Right renal cortex interstitium (tissue), 3 donors: ENCODE measurements around the gene EIF5B. TPM values are rescaled to one million over a fixed set of nuclear protein-coding genes. Genes with fewer than 3 reads are reported as not detected.
"Not testable (repeated sequence)": the region's sequence is repeated elsewhere in the genome, so short reads cannot be mapped to it uniquely, and the experiment has no call there.

Experiments used
- DNase-seq, 3 donors: peaks; one replicate each; pipeline ENCODE4 v3.0.0-alpha.2; 2013; ENCODE audit warnings: low read depth in 3 of 3, low spot score in 2 of 3
- polyA plus RNA-seq, 3 donors: library from polyadenylated mRNA; unstranded; fragments of 120-200 nt; gene quantifications; one replicate each; pipeline ENCODE4 v1.2.1, GENCODE V29; 2013; ENCODE audit not compliant: insufficient read length in 3 of 3

The EIF5B gene
- polyA plus RNA-seq, 3 donors: 70.0 to 80.8 (median 72.2) TPM

DNA sequence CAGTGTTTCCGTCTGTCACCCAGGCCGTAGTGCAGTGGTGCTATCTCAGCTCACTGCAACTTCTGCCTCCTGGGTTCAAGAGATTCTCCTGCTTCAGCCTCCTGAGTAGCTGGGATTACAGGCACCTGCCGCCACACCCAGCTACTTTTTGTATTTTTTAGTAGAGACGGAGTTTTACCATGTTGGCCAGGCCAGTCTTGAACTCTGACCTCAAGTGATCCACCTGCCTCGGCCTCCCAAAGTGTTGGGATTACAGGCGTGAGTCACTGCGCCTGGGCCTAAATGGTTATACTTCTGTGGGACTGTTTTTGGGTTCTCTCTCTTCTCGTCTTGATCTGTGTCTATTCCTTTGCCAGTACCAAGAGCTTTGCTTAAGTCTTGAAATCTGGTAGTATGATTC, 17.6 kb downstream of the EIF5B start:
- DNase-seq: not testable (repeated sequence)

DNA sequence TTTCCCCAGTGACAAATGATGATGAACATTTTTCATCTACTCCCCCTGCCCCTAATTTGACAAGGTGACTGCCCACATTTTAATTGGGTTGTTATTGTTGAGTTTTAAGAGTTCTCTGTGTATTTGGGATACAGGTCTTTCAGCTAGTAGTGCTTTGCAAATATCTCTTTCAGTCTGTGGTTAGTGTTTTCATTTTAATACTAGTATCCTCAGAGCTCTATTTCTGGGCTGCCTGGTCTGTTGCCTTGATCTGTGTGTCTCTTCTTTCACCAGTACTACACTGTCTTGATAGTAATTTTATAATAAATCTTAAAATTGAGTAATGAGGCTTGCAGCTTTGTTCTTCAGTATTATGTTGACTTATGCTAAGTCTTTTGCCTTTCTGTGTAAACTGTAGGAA, 19.7 kb downstream of the EIF5B start:
- no peak for DNase-seq

DNA sequence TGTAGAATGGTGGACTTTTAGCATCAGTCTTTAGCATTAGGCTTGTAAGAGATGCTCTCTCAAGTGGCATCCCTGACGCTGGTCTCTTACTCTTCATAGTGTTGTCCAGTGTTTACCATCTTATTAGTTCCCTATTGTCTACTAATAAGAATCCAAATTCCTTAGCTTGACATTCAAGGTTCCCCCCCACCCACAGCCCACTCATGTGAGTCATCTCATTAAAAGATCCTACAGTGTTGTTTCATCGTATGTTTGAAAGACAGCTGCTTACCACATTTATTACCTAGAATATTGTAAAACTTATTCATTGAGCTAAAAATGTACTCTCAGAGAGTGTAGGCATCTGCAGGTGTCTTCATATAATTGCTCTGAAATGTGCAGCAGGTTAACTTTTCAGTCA, 28.5 kb downstream of the EIF5B start:
- DNase-seq: no peak

DNA sequence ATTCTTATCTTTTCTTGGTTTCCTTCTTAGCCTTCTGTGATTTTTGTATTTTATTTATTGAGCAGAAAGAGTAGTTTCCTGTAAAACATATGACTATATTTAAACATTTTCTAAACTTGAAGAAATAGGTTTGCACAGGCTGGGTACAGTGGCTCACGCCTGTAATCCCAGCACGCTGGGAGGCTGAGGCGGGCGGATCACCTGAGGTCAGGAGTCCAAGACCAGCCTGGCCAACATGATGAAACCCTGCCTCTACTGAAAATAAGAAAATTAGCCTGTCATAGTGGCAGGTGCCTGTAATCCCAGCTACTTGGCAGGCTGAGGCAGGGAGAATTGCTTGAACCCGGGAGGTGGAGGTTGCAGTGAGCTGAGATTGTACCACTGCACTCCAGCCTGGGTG, 31.7 kb downstream of the EIF5B start:
- DNase-seq: not testable (repeated sequence)

DNA sequence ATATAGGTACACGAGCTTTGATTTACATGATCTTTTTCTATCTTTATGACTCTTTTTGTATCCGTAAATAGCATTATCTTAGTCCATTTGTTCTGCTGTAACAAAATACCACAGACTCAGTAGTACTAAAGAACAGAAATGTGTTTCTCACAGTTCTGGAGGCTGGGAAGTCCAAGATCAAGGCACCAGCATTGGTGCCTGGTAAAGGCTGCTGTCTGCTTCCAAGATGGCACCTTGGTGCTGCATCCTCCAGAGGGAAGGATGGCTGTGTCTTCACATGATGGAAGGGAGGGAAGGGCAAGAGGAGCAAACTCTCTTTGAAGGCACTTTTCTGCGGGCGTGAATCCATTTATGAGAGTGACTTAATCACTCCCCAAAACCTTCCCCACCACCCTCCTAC, 36.0 kb downstream of the EIF5B start:
- no peak for DNase-seq

DNA sequence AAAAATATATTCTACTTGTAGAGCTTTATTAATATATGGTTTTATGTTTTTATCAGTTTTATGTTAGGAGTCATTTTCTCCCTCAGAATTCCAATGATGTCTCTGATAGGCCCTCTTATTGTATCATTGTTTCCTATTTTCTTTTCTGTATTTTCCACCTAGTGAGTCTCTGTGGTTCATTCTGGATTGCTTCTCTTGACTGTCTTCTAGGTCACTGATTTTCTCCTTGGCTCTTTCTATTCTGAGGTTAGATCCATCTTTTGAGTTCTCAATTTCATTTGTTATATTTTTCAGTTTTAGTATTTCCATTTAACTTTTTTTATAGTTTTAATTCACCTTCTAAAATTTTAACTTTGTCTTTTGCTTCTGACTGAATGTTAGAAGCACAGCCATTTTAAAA, 37.6 kb downstream of the EIF5B start:
- no peak for DNase-seq

DNA sequence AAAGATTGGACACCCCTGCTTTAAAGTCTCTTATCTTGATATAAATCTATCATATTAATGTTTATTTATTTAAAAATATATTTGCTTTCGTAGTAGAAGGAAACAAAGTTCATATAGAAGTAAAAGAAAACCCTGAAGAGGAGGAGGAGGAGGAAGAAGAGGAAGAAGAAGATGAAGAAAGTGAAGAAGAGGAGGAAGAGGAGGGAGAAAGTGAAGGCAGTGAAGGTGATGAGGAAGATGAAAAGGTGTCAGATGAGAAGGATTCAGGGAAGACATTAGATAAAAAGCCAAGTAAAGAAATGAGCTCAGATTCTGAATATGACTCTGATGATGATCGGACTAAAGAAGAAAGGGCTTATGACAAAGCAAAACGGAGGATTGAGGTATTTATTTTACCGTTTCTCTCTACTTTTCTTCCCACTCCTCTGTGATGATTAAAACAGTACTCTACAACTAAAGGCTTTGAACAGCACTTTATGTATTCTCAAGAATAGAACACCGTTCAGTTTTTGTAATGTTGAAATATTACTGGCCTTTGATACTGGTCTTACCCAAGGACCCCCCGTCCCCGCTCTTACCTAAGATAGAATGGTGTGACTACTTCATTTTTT, 39.2 kb downstream of the EIF5B start:
- DNase-seq: no peak

DNA sequence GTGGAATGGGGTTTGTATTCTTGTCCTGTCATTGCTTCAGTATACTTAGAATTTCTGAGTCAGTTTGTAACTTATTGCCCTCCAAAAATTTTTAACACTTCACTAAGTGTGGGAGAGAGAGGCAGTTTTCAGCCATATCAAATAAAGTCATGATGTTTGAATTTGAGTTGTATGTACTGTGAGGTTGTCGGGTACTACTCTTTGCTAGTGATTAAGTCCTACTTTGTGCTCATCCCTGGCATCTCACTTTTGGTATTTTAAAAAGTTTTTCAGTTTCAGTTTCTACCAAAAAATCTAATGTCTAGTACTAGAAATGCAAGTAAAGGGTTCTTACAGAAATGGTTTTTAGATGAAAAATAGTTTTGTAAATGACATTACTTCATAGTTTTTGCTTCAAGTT, 40.7 kb downstream of the EIF5B start:
- DNase-seq: no peak

DNA sequence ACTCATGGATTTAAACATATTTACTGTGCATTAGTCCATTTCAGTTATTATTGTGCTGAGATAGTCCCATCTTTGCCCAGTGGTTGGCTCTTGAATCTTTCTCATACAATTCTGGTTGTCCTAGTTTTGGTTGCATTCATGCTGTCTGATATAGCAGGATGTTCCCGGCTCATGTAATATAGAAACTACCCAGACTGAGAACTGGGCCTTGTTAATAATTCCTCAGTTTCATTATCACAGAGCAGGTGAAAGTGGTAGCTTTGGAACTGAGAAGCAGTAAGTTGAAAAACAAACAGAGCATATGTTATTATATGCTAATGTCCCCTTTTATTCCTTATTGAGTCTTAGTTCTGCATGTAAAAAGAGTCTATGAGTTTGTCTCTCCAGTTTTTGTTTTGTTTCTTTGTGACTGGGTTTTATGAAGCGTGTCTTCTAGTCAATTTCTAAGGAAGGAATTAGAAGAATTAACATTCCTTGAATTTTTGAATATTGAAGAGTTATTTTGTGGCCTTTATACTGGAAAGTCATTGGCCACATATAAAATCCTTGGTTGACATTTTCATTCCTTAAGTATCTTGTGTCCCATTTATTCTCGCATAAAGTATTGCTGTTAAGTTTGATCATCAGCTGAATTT, 43.3 kb downstream of the EIF5B start:
- DNase-seq: no peak

DNA sequence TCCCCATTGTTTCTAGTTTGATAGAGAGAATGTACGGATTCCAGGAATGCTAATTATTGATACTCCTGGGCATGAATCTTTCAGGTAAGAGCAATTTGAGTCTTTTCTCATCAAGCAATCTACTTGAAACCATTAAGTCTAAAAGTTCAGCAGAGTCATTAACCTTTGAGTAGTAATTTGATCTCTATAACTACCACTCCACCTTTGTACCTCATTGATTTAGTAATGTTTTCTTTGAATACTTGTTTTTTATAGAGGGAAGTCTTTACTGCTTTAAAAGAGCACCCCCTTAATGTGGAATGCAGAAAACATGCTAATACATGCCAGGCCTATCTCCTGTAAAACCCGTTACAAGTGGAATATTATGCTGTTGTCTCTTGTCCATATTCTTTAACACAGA, 45.0 kb downstream of the EIF5B start:
- no peak for DNase-seq

DNA sequence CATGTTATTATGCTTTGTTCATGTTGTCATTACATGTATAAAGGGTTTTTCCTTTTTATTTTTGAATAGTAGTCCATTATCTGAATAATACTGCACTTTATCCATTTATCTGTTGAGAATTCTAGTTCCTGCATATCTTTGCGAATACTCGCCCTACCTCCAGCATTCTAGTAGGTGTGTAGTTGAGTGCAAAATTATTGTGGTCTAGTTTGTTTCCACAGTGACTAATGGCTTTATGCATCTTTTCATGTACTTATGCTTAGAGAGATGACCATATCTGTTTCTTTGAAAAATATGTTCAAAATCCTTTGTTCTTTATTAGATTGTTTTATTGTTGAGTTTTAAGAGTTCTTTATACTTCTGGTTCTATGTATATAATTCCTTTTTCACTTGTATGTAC, 48.8 kb downstream of the EIF5B start:
- DNase-seq: no peak

DNA sequence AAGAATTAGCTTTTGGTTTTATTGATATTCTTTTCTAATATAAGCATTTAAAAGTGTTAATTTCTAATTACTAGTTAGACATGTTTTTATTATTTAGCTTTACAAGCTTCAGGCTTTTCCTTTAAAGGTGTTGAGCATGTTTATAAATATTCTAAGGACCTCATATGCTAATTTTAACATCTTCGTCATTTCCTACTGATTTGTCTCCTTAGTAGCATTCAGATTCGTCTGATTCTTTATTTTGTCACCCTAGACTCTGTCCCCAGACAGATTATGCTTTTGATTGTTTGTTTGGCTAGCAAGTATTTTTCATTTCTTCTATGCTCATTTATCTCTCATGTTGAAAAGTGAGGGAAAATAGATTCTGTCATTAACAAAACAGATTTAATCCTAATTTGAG, 51.7 kb downstream of the EIF5B start:
- no peak for DNase-seq

DNA sequence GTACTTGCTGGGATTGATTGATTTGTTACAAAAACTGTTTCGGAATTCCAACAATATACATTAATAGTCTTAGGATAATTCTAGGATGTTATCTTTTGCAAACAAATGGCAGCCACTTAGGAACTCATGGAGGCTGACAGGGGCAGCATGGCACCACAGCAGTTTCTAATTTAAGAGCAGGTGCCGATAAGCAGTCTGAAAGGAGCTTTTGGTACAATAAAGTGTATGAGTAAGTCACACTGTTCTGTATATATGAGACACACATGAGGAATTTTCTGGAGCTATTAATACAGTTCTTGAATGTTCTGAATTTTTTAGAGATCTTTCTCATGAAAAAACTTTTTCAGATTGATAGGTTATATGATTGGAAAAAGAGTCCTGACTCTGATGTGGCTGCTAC, 52.2 kb downstream of the EIF5B start:
- DNase-seq: no peak

DNA sequence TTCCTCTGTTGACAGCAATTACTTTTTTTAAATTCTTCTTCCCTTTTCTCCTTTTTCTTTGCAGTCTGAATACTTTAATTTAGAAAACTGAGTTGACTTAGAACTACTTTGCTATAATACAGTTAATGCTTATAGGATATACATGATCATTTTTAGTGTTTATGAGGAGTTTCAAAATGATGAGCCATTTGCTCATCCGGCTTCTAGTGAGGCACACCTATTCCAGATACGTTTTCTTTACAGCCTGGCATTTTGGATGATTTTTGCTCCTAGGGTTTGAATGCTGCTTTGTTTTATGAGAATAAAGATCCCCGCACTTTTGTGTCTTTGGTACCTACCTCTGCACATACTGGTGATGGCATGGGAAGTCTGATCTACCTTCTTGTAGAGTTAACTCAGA, 52.8 kb downstream of the EIF5B start:
- no peak for DNase-seq

DNA sequence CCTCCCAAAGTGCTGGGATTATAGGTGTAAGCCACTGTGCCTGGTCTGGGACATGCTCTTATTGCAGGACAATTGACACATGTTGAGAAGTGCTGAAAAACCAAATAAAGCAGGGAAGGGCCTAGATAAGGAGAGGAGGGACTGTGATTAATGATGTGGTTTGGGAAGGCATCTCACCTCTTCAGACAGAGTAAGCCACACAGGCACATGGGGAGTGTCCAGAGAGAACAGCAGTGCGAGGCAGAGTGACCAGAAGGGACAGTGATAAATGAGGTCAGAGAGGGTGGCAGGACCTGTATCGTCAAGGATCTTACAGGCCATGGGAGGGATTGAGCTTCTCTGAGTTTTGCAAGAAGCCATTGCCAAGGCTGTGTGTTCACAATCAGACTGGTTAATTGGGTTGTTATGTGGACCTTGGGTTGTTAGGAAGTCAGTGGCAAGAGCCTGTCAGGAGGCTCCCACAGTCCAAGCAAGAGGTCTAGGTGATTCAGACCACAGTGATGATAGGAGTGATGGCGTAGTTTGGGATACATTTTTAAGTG, 58.5 kb downstream of the EIF5B start:
- DNase-seq: no peak

DNA sequence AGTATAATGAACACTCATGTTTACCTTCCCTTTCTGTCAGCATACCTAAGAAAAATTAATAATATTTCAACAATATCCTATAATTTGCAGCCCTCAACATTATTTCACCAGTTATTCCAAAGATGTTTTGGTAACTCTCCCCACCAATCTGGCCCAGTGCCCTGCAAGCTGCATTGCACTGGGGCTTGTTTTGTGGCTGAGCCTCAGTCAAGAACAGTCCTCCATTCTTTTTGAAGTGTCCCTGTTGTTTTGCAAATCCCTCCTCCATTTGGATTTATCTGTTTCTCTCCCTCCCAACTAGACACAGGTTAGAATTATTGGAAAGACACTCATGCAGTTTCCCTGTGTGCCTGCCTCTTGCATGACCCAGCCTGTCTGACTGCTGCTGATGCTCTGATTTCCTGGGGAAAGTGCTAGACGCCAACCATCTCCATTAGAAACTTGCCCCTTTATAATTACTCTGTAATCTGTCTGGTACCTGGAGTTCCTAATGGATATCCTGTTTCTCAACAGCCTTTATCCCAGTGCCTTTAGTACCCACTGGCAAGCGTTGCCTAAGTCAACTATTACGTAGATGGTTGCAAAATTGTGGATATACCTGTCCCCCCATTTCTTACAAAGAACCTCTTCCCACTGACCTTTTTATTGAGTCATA, 60.2 kb downstream of the EIF5B start:
- DNase-seq: no peak

DNA sequence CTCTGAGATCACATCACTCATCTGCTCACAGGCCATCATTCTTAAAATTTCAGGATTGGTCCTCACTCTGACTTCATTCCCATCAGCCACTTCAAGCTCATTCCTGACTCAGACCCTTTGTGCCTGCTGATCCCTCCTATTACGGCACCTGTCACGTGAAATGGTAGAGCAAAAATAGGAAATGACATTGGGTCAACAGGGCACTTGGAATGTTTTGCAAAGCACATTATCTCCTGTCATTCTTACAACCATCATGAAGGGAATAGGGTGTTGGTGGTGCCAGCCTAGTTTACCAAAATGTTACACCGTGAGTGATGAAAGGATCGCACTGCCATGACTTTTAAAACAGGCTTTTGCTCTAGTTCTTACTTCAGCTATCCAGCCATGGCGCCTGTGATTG, 61.1 kb downstream of the EIF5B start:
- no peak for DNase-seq

DNA sequence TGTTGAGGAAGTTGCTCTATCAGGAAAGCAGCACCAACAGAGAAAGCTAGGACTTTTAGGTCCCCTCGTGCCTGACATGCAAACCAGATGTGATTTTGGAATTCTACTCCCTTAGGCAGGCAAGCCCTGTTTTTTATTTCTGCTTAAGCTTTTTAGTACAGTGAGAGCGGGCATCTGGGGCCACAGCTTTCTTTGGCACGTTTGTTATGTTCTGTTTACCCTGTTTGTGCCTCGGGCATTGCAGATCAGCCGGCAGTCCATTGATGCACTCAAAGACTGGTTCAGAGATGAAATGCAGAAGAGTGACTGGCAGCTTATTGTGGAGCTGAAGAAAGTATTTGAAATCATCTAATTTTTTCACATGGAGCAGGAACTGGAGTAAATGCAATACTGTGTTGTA, 61.9 kb downstream of the EIF5B start:
- DNase-seq: no peak

DNA sequence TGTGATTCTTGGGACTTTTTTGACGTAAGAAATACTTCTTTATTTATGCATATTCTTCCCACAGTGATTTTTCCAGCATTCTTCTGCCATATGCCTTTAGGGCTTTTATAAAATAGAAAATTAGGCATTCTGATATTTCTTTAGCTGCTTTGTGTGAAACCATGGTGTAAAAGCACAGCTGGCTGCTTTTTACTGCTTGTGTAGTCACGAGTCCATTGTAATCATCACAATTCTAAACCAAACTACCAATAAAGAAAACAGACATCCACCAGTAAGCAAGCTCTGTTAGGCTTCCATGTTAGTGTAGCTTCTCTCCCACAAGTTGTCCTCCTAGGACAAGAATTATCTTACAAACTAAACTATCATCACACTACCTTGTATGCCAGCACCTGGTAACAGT, 62.6 kb downstream of the EIF5B start:
- no peak for DNase-seq

DNA sequence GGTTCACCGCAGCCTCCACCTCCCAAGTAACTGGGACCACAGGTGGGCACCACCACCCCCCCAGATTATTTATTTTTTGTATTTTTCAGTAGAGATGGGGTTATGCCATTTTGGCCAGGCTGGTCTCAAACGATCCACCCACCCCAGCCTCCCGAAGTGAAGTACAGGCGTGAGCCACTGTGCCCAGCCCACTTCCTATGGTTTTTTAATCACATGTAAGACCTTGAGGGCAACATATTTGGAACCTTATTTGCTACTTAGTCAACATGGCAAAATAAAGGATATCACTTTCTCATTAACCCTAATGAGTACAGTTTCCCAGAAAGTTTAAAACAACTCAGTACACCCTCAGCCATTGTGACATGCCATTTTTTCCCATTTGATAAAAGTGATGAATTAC, 64.7 kb downstream of the EIF5B start:
- no peak for DNase-seq

DNA sequence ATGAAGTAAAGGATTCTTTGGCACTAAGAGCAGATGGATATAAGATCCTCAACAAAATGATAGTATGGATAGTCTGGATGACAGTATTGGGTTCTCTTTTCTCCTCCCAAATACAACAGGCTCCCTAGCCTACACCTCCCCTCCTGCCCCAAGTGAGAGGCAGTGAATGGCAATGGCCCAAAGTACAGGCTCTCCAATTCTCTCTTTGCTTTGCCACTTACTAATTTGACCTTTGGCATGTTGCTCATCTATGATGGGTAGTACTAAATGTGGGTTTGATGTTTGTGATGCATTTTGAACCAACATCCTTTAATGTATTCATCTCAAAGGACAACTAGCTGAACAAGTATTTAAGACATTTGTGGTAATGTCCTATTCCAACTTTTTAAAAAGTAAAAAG, 65.9 kb downstream of the EIF5B start:
- no peak for DNase-seq

DNA sequence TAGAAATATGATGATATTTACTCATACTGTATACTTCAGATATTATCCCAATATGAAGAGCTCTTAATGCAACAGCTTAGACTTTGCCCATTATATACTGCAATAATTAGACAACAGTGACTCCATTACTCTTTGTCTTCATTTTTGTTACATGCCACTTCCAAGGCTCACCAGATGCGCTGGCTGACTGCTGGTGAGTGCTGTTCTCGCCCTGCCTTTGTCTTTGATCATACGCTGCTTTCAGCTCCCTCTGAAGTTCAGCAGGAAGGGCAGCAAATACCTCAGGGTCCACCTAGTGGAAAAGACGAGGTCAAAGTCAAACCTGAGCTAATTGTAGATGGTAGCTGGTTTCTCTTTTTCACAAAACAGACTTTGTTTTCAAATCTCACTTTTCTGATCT, 66.3 kb downstream of the EIF5B start:
- DNase-seq: peak in 1 of 3 donors; percentile 15
